Measurements from ENCODE around the gene SPART. TPM values are rescaled to one million over a fixed set of nuclear protein-coding genes. Genes with fewer than 3 reads are reported as not detected.

Gene SPART
- total and polyA plus RNA-seq, 2 of the 8 experiments (the other 6 are each of a cell fraction or from before 2014, with no cell fraction given): 27.2 to 74.1 TPM

- H3K4me2 ChIP-seq (ENCODE audit: insufficient read depth in 1 of 2, low read depth in 2 of 2, low read length in 2 of 2): no peak overlapping the region
- H3K4me1 ChIP-seq (replicated peaks in 1 of 4; ENCODE audit: control insufficient read depth in 3 of 4, insufficient read depth in 4 of 4, low read length in 3 of 4): peaks cover 0 to 3% (median 2%) of the 10 kb centered on the region in 4 experiments; a peak in 3 of 7 replicates
- H3K18ac ChIP-seq (ENCODE audit: extremely low read depth, low read length): no peak overlapping the region
- no peak overlapping the region for H3K27ac ChIP-seq (ENCODE audit: low read depth, low read length)
- H3K4me3 ChIP-seq (ENCODE audit: extremely low read depth in 1 of 4, insufficient read depth in 2 of 4, low read depth in 3 of 4, low read length in 4 of 4): no peak overlapping the region
- FAIRE-seq: no peak
- H3K23me2 ChIP-seq (ENCODE audit: low read depth, low read length): peaks cover 9% of the 10 kb centered on the region
- peaks cover 0 to 27% of the 10 kb centered on the region in 2 experiments; a peak in 3 of 4 replicates for H3K79me2 ChIP-seq (ENCODE audit: control insufficient read depth in 1 of 2, insufficient read depth in 2 of 2, low read length in 2 of 2)
- ChIA-PET POLR2A (ENCODE audit: partially characterized antibody) (interaction anchor here (0.9 to 3.7 kb wide), 4 partner anchors 9 to 50 kb away, joined by 3 to 31 read pairs (median 4); partner anchors contain the start of gene CCDC169), CTCF (ENCODE audit: partially characterized antibody) (interaction anchor here (0.7 to 2.5 kb wide), 25 partner anchors 8 to 494 kb away, joined by 3 to 20 read pairs (median 3); no protein-coding TSS in a partner anchor)
- H2BK20ac ChIP-seq (ENCODE audit: low read length): no peak overlapping the region
- no peak overlapping the region for H2BK5ac ChIP-seq (ENCODE audit: low read depth, low read length)
- no peaks in the 10 kb centered on the region for H3K36me3 ChIP-seq (ENCODE audit: control insufficient read depth in 2 of 4, insufficient read depth in 4 of 4, low read length in 3 of 4)
- WGBS, 2 experiments (ENCODE audit: extremely low coverage in 1 of 2, insufficient coverage in 1 of 2, insufficient read length in 1 of 2, insufficient replicate concordance in 2 of 2, low coverage in 1 of 2, low lambda C conversion rate in 2 of 2, missing lambda C conversion rate in 1 of 2): 93% methylated on average over 10 of the region's 10 CpGs; no CpG with 5 or more reads in 1 of the 2 experiments
- no peak overlapping the region for H3K9ac ChIP-seq (replicated peaks in 1 of 4; ENCODE audit: extremely low read depth in 1 of 4, low read depth in 3 of 4, low read length in 3 of 4)
- H3K56ac ChIP-seq (replicated peaks; ENCODE audit: insufficient read length, low read depth, low read length): no peak overlapping the region
- no peak overlapping the region for H3K23ac ChIP-seq (ENCODE audit: insufficient read length)
- no peak overlapping the region for H2AK5ac ChIP-seq (ENCODE audit: low read depth, low read length)
- H3K14ac ChIP-seq (ENCODE audit: insufficient read length): no peak overlapping the region
- no peaks in the 10 kb centered on the region for H3K9me3 ChIP-seq (ENCODE audit: insufficient read depth in 2 of 2, low read depth in 1 of 2, low read length in 1 of 2)
- H2BK15ac ChIP-seq (ENCODE audit: low read length): no peak overlapping the region
- H3K4ac ChIP-seq (replicated peaks; ENCODE audit: insufficient read length, low read depth, low read length): no peak overlapping the region
- no peak for DNase-seq (ENCODE audit: low read depth in 1 of 2, low spot score in 2 of 2)
- H2AFZ ChIP-seq (ENCODE audit: low read length): no peak overlapping the region
- no peaks in the 10 kb centered on the region for H3K79me1 ChIP-seq (ENCODE audit: low read depth, low read length)
- no peaks in the 10 kb centered on the region; a peak in 1 of 7 replicates for H3K27me3 ChIP-seq (replicated peaks in 1 of 4; ENCODE audit: control insufficient read depth in 3 of 4, extremely low read depth in 1 of 4, insufficient read depth in 3 of 4, low read length in 3 of 4)
- TF ChIP-seq CEBPB (IDR thresholded peaks at IDR 0.05; ENCODE audit: low read depth, low read length) (no peak), POU5F1 (IDR thresholded peaks at IDR 0.05; ENCODE audit: low read depth, low read length) (no peak), TAF7 (optimal IDR thresholded peaks at IDR 0.05; ENCODE audit: borderline replicate concordance, low read depth, low read length) (no peak), RFX5 (IDR thresholded peaks at IDR 0.05; ENCODE audit: borderline replicate concordance, low read depth, low read length) (no peak), KDM5A (IDR thresholded peaks at IDR 0.05; ENCODE audit: low read length) (no peak), CREB1 (IDR thresholded peaks at IDR 0.05) (no peak), KDM1A (IDR thresholded peaks at IDR 0.05; ENCODE audit: borderline replicate concordance, low read length) (no peak), SP1 (IDR thresholded peaks at IDR 0.05; ENCODE audit: low read depth, low read length) (no peak), SP4 (IDR thresholded peaks at IDR 0.05; ENCODE audit: low read length) (no peak), BACH1 (IDR thresholded peaks at IDR 0.05; ENCODE audit: low read length) (no peak)
- no peak overlapping the region for H2BK120ac ChIP-seq (replicated peaks; ENCODE audit: low read depth, low read length)
- no peaks in the 10 kb centered on the region for H4K20me1 ChIP-seq (replicated peaks in 1 of 2; ENCODE audit: control insufficient read depth in 1 of 2, insufficient read depth in 2 of 2, low read length in 2 of 2)
- no peak overlapping the region for H4K8ac ChIP-seq (ENCODE audit: extremely low read depth, insufficient read depth, low read length)
- no peak overlapping the region for H4K91ac ChIP-seq (replicated peaks; ENCODE audit: insufficient read length, low read length)
- H2BK12ac ChIP-seq (ENCODE audit: low read depth, low read length): no peak overlapping the region
- H4K5ac ChIP-seq (ENCODE audit: insufficient read length, low read depth, low read length): no peak overlapping the region
Observed at GRCh38 chr13:36347531-36348210, 1.5 kb upstream of the SPART start.

All from H1 (cell line).